H1 (cell line): ENCODE data around the gene IL24. TPM values are rescaled to one million over a fixed set of nuclear protein-coding genes. Genes with fewer than 3 reads are reported as not detected.

ENCODE experiments used
- CTCF ChIA-PET: fragments of 300-600 bp; sonication (Branson Sonifier 250); formaldehyde crosslinking; loops from one replicate; lab custom pipeline; 2021; ENCODE audit not compliant: partially characterized antibody; lab: Charles Lee
- POLR2A ChIA-PET: fragments of 300-600 bp; sonication (Branson Sonifier 250); formaldehyde crosslinking; loops from one replicate; lab custom pipeline; 2021; ENCODE audit warnings: inconsistent platforms; ENCODE audit not compliant: partially characterized antibody; lab: Charles Lee
- DNase-seq, 2 experiments: peaks; one replicate each; pipeline versions ENCODE4 v3.0.0 to v3.0.0-alpha.2; 2010 to 2022; ENCODE audit warnings: low spot score in 2 of 2, low read depth in 1 of 2, mixed read lengths in 1 of 2
- FAIRE-seq: peaks from 2 replicates; lab custom pipeline; 2011; peaks lifted over from hg19 to GRCh38; lab: Jason Lieb, UNC
- H2AFZ ChIP-seq: 2 replicates; pipeline ENCODE4 v1.8.1; 2012; ENCODE audit warnings: low read length, inconsistent platforms
- H2AK5ac ChIP-seq: 2 replicates; pipeline ENCODE4 v1.6.1; 2013; ENCODE audit warnings: low read depth, low read length
- H2BK120ac ChIP-seq: replicated peaks from 2 replicates; pipeline ENCODE3; 2013; ENCODE audit warnings: low read depth, low read length, inconsistent platforms
- H2BK12ac ChIP-seq: 2 replicates; pipeline ENCODE4 v1.6.1; 2013; ENCODE audit warnings: low read depth, low read length
- H2BK15ac ChIP-seq: 2 replicates; pipeline ENCODE4 v1.6.1; 2013; ENCODE audit warnings: low read length
- H2BK20ac ChIP-seq: 2 replicates; pipeline ENCODE4 v1.6.1; 2013; ENCODE audit warnings: low read length
- H2BK5ac ChIP-seq: 2 replicates; pipeline ENCODE4 v1.6.1; 2013; ENCODE audit warnings: low read depth, low read length
- H3K14ac ChIP-seq: 2 replicates; pipeline ENCODE4 v1.6.1; 2013; ENCODE audit warnings: inconsistent platforms; ENCODE audit not compliant: insufficient read length
- H3K18ac ChIP-seq: 2 replicates; pipeline ENCODE4 v1.6.1; 2013; ENCODE audit warnings: low read length; ENCODE audit errors: extremely low read depth
- H3K23ac ChIP-seq: 2 replicates; pipeline ENCODE4 v1.6.1; 2013; ENCODE audit warnings: inconsistent platforms; ENCODE audit not compliant: insufficient read length
- H3K23me2 ChIP-seq: 2 replicates; pipeline ENCODE4 v1.6.1; 2013; ENCODE audit warnings: low read depth, low read length
- H3K27ac ChIP-seq: 2 replicates; pipeline ENCODE4 v1.6.1; 2011; ENCODE audit warnings: low read depth, low read length, inconsistent platforms
- H3K27me3 ChIP-seq, 4 experiments: replicated peaks in 1 of 4; 1 replicate in 1 of 4; 2 replicates in 3 of 4; pipeline versions ENCODE4 v1.6.1 to v1.8.1; 2011 to 2013; ENCODE audit warnings: low read length in 3 of 4, mild to moderate bottlenecking in 3 of 4, inconsistent platforms in 2 of 4, mixed read lengths in 2 of 4, moderate library complexity in 1 of 4; ENCODE audit not compliant: control insufficient read depth in 3 of 4, insufficient read depth in 3 of 4; ENCODE audit errors: extremely low read depth in 1 of 4
- H3K36me3 ChIP-seq, 4 experiments: 2 replicates each; pipeline versions ENCODE4 v1.6.1 to v1.8.1; 2011 to 2013; ENCODE audit warnings: mild to moderate bottlenecking in 4 of 4, low read length in 3 of 4, moderate library complexity in 2 of 4, control low read depth in 1 of 4, inconsistent platforms in 1 of 4; ENCODE audit not compliant: insufficient read depth in 4 of 4, control insufficient read depth in 2 of 4
- H3K4ac ChIP-seq: replicated peaks from 2 replicates; pipeline ENCODE3; 2013; ENCODE audit warnings: low read length, low read depth, mixed read lengths, inconsistent platforms; ENCODE audit not compliant: insufficient read length
- H3K4me1 ChIP-seq, 4 experiments: replicated peaks in 1 of 4; 1 replicate in 1 of 4; 2 replicates in 3 of 4; pipeline versions ENCODE4 v1.6.1 to v1.8.1; 2011 to 2013; ENCODE audit warnings: low read length in 3 of 4, inconsistent platforms in 2 of 4, mixed read lengths in 1 of 4; ENCODE audit not compliant: insufficient read depth in 4 of 4, control insufficient read depth in 3 of 4
- H3K4me2 ChIP-seq, 2 experiments: 2 replicates each; pipeline versions ENCODE4 v1.6.1 to v1.8.1; 2011 to 2013; ENCODE audit warnings: low read depth in 2 of 2, low read length in 2 of 2, control low read depth in 1 of 2, inconsistent platforms in 1 of 2, mild to moderate bottlenecking in 1 of 2; ENCODE audit not compliant: insufficient read depth in 1 of 2
- H3K4me3 ChIP-seq, 4 experiments: fragments of 200-600, 300-600 bp in 1 of 4; sonication (generic), shearing (Covaris generic), sonication (Bioruptor Twin) in 1 of 4; 2 replicates each; pipeline versions ENCODE4 v1.5.1 to v1.8.1; 2011 to 2016; ENCODE audit warnings: low read length in 4 of 4, low read depth in 3 of 4, control low read depth in 2 of 4, inconsistent platforms in 2 of 4, mild to moderate bottlenecking in 2 of 4, mixed read lengths in 1 of 4, moderate library complexity in 1 of 4; ENCODE audit not compliant: insufficient read depth in 2 of 4; ENCODE audit errors: extremely low read depth in 1 of 4
- H3K56ac ChIP-seq: replicated peaks from 2 replicates; pipeline ENCODE3; 2013; ENCODE audit warnings: low read depth, mild to moderate bottlenecking, mixed read lengths, low read length, inconsistent platforms; ENCODE audit not compliant: insufficient read length
- H3K79me1 ChIP-seq: 2 replicates; pipeline ENCODE4 v1.6.1; 2013; ENCODE audit warnings: low read depth, low read length, control low read depth
- H3K79me2 ChIP-seq, 2 experiments: 2 replicates each; pipeline versions ENCODE4 v1.6.1 to v1.8.1; 2012 to 2013; ENCODE audit warnings: low read length in 2 of 2, mild to moderate bottlenecking in 2 of 2, inconsistent platforms in 1 of 2; ENCODE audit not compliant: insufficient read depth in 2 of 2, control insufficient read depth in 1 of 2
- H3K9ac ChIP-seq, 4 experiments: replicated peaks in 1 of 4; 1 replicate in 1 of 4; 2 replicates in 3 of 4; pipeline versions ENCODE4 v1.6.1 to v1.8.1; 2011 to 2013; ENCODE audit warnings: low read depth in 3 of 4, low read length in 3 of 4, control low read depth in 2 of 4, mild to moderate bottlenecking in 2 of 4, moderate library complexity in 2 of 4, inconsistent platforms in 1 of 4; ENCODE audit errors: extremely low read depth in 1 of 4
- H3K9me3 ChIP-seq, 2 experiments: 2 replicates each; pipeline versions ENCODE4 v1.6.1 to v1.8.1; 2012 to 2013; ENCODE audit warnings: mild to moderate bottlenecking in 2 of 2, moderate library complexity in 2 of 2, control low read depth in 1 of 2, inconsistent platforms in 1 of 2, low read depth in 1 of 2, low read length in 1 of 2, mixed read lengths in 1 of 2; ENCODE audit not compliant: insufficient read depth in 2 of 2
- H4K20me1 ChIP-seq, 2 experiments: replicated peaks in 1 of 2; 2 replicates each; pipeline versions ENCODE3 to v1.8.1; 2011 to 2013; ENCODE audit warnings: inconsistent platforms in 2 of 2, low read length in 2 of 2, mild to moderate bottlenecking in 1 of 2; ENCODE audit not compliant: insufficient read depth in 2 of 2, control insufficient read depth in 1 of 2
- H4K5ac ChIP-seq: 2 replicates; pipeline ENCODE4 v1.6.1; 2013; ENCODE audit warnings: low read length, low read depth, mixed read lengths, inconsistent platforms; ENCODE audit not compliant: insufficient read length
- H4K8ac ChIP-seq: 2 replicates; pipeline ENCODE4 v1.8.0; 2013; ENCODE audit warnings: mild to moderate bottlenecking, moderate library complexity, low read length, inconsistent platforms; ENCODE audit not compliant: insufficient read depth; ENCODE audit errors: extremely low read depth
- H4K91ac ChIP-seq: replicated peaks from 2 replicates; pipeline ENCODE3; 2013; ENCODE audit warnings: low read length, mixed read lengths, inconsistent platforms; ENCODE audit not compliant: insufficient read length
- ATF3 ChIP-seq: IDR thresholded peaks from 2 replicates; pipeline ENCODE4 v1.6.1; 2011; ENCODE audit warnings: low read depth, mild to moderate bottlenecking, low read length; ENCODE audit not compliant: insufficient read depth
- BCL11A ChIP-seq, 2 experiments: IDR thresholded peaks; one replicate each; pipeline ENCODE4 v1.6.1; 2011; ENCODE audit warnings: low read depth in 2 of 2, low read length in 2 of 2, mild to moderate bottlenecking in 2 of 2
- JUN ChIP-seq: IDR thresholded peaks from 2 replicates; pipeline ENCODE4 v1.6.1; 2011; ENCODE audit warnings: low read depth, mild to moderate bottlenecking, improper control_type of control experiment, low read length
- SAP30 ChIP-seq: fragments of 300-600 bp; sonication (generic); IDR thresholded peaks from 2 replicates; pipeline ENCODE4 v1.7.1; 2012; ENCODE audit warnings: low read length, moderate library complexity, mild to moderate bottlenecking, inconsistent platforms; ENCODE audit not compliant: insufficient read depth, insufficient replicate concordance
- TAF1 ChIP-seq: IDR thresholded peaks from 2 replicates; pipeline ENCODE4 v1.6.1; 2011; ENCODE audit warnings: mild to moderate bottlenecking, low read depth, low read length
- WGBS, 2 experiments: shearing (Covaris generic) in 1 of 2; methylation state at CpG; one replicate each; pipeline versions ENCODE4 v1.1.6 to v1.1.7; 2013 to 2015; ENCODE audit warnings: low lambda C conversion rate in 2 of 2, mixed read lengths in 2 of 2, inconsistent platforms in 1 of 2, low coverage in 1 of 2, missing lambda C conversion rate in 1 of 2; ENCODE audit not compliant: insufficient replicate concordance in 2 of 2, insufficient coverage in 1 of 2, insufficient read length in 1 of 2; ENCODE audit errors: extremely low coverage in 1 of 2, missing lambda C conversion rate in 1 of 2; 5-methylcytosine and 5-hydroxymethylcytosine counted together
- polyA plus RNA-seq, 7 experiments: library from polyadenylated mRNA; depleted of rRNA in 3 of 7; stranded (reverse) in 5 of 7; unstranded in 2 of 7; fragments of >200 nt in 5 of 7; fragments of 200-250 nt in 2 of 7; gene quantifications; 1 replicate in 5 of 7; 2 replicates in 1 of 7; 4 replicates in 1 of 7; pipeline versions ENCODE4 v1.2.1 to v1.2.3, GENCODE V29; 2011 to 2013; ENCODE audit warnings: missing spikeins in 2 of 7, mixed read lengths in 2 of 7
- total RNA-seq: library from RNA; stranded (reverse); fragmentation: NEBNext Ultra II Directional; extraction: Animal tissue kit (Norgen Biotek cat#: 25700); gene quantifications from 2 replicates; pipeline ENCODE4 v1.2.1, GENCODE V29; 2021
- TF ChIP-seq, protein P1 (sequence below): IDR thresholded peaks from 2 replicates; pipeline ENCODE4 v1.6.1; 2012; ENCODE audit warnings: low read length, inconsistent platforms

IL24 gene
- total and polyA plus RNA-seq, 2 of the 8 experiments (the other 6 are each of a cell fraction or from before 2014, with no cell fraction given) = not detected

GRCh38 chr1:206949641-206950040, 52.4 kb downstream of the IL24 start:
- TF ChIP-seq SAP30 (no peak), ATF3 (no peak), TAF1 (no peak), JUN (no peak), BCL11A (IDR thresholded peaks at IDR 0.05; ENCODE audit: low read depth in 2 of 2, low read length in 2 of 2) (no peak)
- TF ChIP-seq, protein P1, sequence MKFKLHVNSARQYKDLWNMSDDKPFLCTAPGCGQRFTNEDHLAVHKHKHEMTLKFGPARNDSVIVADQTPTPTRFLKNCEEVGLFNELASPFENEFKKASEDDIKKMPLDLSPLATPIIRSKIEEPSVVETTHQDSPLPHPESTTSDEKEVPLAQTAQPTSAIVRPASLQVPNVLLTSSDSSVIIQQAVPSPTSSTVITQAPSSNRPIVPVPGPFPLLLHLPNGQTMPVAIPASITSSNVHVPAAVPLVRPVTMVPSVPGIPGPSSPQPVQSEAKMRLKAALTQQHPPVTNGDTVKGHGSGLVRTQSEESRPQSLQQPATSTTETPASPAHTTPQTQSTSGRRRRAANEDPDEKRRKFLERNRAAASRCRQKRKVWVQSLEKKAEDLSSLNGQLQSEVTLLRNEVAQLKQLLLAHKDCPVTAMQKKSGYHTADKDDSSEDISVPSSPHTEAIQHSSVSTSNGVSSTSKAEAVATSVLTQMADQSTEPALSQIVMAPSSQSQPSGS = no peak
- POLR2A ChIA-PET = no interaction called here

More at GRCh38 chr1:206949641-206950040, 52.4 kb downstream of the IL24 start:
- Histone ChIP-seq H3K4ac (no peak overlapping the region), H2BK12ac (no peak overlapping the region), H2BK20ac (no peak overlapping the region), H2BK5ac (no peak overlapping the region), H2AK5ac (no peak overlapping the region), H3K4me2 (no peak overlapping the region), H3K79me1 (no peaks in the 10 kb centered on the region), H3K4me3 (no peak overlapping the region), H4K20me1 (no peaks in the 10 kb centered on the region), H4K5ac (no peak overlapping the region), H2BK120ac (no peak overlapping the region), H3K27ac (no peak overlapping the region), H4K91ac (no peak overlapping the region), H3K18ac (no peak overlapping the region), H3K56ac (no peak overlapping the region), H2AFZ (no peak overlapping the region), H2BK15ac (no peak overlapping the region), H3K14ac (no peak overlapping the region), H3K4me1 (no peaks in the 10 kb centered on the region; a peak in 1 of 7 replicates), H3K36me3 (no peaks in the 10 kb centered on the region), H3K9ac (no peak overlapping the region), H3K27me3 (no peaks in the 10 kb centered on the region), H3K23me2 (no peaks in the 10 kb centered on the region), H3K79me2 (no peaks in the 10 kb centered on the region), H4K8ac (no peak overlapping the region), H3K23ac (no peak overlapping the region), H3K9me3 (no peaks in the 10 kb centered on the region)
- no peak for DNase-seq
- 85% methylated on average over 5 of the region's 5 CpGs; no CpG with 5 or more reads in 1 of the 2 experiments for WGBS, 2 experiments
- no peak for FAIRE-seq
- CTCF ChIA-PET = interaction anchor here (1.5 to 13.6 kb wide), 4 partner anchors 9 to 37 kb away, joined by 3 to 226 read pairs (median 5); no protein-coding TSS in a partner anchor
